ENCODE data around the gene KRTAP4-5.
"Not testable (repeated sequence)": the region's sequence is repeated elsewhere in the genome, so short reads cannot be mapped to it uniquely, and the experiment has no call there.

The KRTAP4-5 gene

DNA sequence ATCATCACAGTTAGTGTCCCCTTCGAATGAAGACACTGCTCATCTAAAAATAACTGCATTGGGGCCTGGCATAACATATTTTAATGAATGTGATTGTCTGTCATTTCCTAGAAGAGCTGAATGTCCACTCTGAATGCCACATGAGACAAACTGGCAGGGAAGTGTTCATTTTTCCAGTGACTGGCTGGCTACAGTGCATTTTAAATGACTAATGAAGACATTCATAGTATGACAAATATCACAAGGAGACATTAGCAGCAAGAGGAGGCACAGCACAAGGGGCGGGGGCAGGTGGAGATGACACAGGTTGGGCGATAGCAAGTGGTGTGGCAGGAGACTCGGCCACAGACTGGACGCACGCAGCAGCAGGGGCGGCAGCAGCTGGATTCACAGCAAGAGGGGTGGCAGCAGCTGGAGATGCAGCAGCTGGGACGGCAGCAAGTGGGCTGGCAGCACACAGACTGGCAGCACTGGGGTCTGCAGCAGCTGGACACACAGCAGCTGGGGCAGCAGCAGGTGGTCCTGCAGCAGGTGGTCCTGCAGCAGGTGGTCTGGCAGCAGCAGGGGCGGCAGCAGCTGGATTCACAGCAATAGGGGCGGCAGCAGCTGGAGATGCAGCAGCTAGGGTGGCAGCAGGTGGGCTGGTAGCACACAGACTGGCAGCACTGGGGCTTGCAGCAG lies 514 bp downstream of the KRTAP4-5 start:
- no CpG with 5 or more reads among the region's 10 CpGs for WGBS (ENCODE audit: insufficient coverage, insufficient read length)
- H3K4me3 ChIP-seq (ENCODE audit: low read length); DNase-seq (ENCODE audit: low read depth, low spot score); H3K4me1 ChIP-seq (ENCODE audit: control insufficient read depth, insufficient read depth, low read length); H3K9me3 ChIP-seq (ENCODE audit: control insufficient read depth, insufficient read depth, low read length); H3K27ac ChIP-seq (ENCODE audit: low read length); H3K36me3 ChIP-seq (ENCODE audit: control insufficient read depth, insufficient read depth, low read length); H3K27me3 ChIP-seq (ENCODE audit: control insufficient read depth, insufficient read depth, low read length): not testable (repeated sequence)

GRCh38 chr17:41147531-41148204 lies 2.0 kb downstream of the KRTAP4-5 start:
- Histone ChIP-seq H3K9me3 (ENCODE audit: control insufficient read depth, insufficient read depth, low read length) (no peaks in the 10 kb centered on the region), H3K27ac (ENCODE audit: low read length) (no peak overlapping the region), H3K36me3 (ENCODE audit: control insufficient read depth, insufficient read depth, low read length) (no peaks in the 10 kb centered on the region), H3K4me3 (ENCODE audit: low read length) (no peak overlapping the region), H3K4me1 (ENCODE audit: control insufficient read depth, insufficient read depth, low read length) (no peaks in the 10 kb centered on the region), H3K27me3 (ENCODE audit: control insufficient read depth, insufficient read depth, low read length) (no peaks in the 10 kb centered on the region)
- no CpG with 5 or more reads among the region's 2 CpGs for WGBS (ENCODE audit: insufficient coverage, insufficient read length)
- DNase-seq (ENCODE audit: low read depth, low spot score) = no peak

- no peaks in the 10 kb centered on the region for H3K27me3 ChIP-seq (ENCODE audit: control insufficient read depth, insufficient read depth, low read length)
- H3K36me3 ChIP-seq (ENCODE audit: control insufficient read depth, insufficient read depth, low read length) = no peaks in the 10 kb centered on the region
- DNase-seq (ENCODE audit: low read depth, low spot score) = no peak
- H3K4me3 ChIP-seq (ENCODE audit: low read length) = no peak overlapping the region
- H3K4me1 ChIP-seq (ENCODE audit: control insufficient read depth, insufficient read depth, low read length) = no peaks in the 10 kb centered on the region
- no peak overlapping the region for H3K27ac ChIP-seq (ENCODE audit: low read length)
- no peaks in the 10 kb centered on the region for H3K9me3 ChIP-seq (ENCODE audit: control insufficient read depth, insufficient read depth, low read length)
- no CpG with 5 or more reads among the region's 2 CpGs for WGBS (ENCODE audit: insufficient coverage, insufficient read length)
These were observed 4.4 kb downstream of the KRTAP4-5 start for GRCh38 chr17:41145261-41145660.

- DNase-seq (ENCODE audit: low read depth, low spot score) = no peak
- no peak overlapping the region for H3K27ac ChIP-seq (ENCODE audit: low read length)
- no peaks in the 10 kb centered on the region for H3K9me3 ChIP-seq (ENCODE audit: control insufficient read depth, insufficient read depth, low read length)
- no peaks in the 10 kb centered on the region for H3K4me1 ChIP-seq (ENCODE audit: control insufficient read depth, insufficient read depth, low read length)
- H3K27me3 ChIP-seq (ENCODE audit: control insufficient read depth, insufficient read depth, low read length) = no peaks in the 10 kb centered on the region
- no peaks in the 10 kb centered on the region for H3K36me3 ChIP-seq (ENCODE audit: control insufficient read depth, insufficient read depth, low read length)
- no peak overlapping the region for H3K4me3 ChIP-seq (ENCODE audit: low read length)
- WGBS (ENCODE audit: insufficient coverage, insufficient read length) = no CpG with 5 or more reads among the region's 1 CpG
These were observed 4.8 kb downstream of the KRTAP4-5 start for GRCh38 chr17:41144846-41145245.

GRCh38 chr17:41141361-41141760 lies 8.3 kb downstream of the KRTAP4-5 start:
- Histone ChIP-seq H3K9me3 (ENCODE audit: control insufficient read depth, insufficient read depth, low read length) (no peaks in the 10 kb centered on the region), H3K4me3 (ENCODE audit: low read length) (no peak overlapping the region), H3K36me3 (ENCODE audit: control insufficient read depth, insufficient read depth, low read length) (no peaks in the 10 kb centered on the region), H3K4me1 (ENCODE audit: control insufficient read depth, insufficient read depth, low read length) (no peaks in the 10 kb centered on the region), H3K27ac (ENCODE audit: low read length) (no peak overlapping the region), H3K27me3 (ENCODE audit: control insufficient read depth, insufficient read depth, low read length) (no peaks in the 10 kb centered on the region)
- no peak for DNase-seq (ENCODE audit: low read depth, low spot score)

DNA sequence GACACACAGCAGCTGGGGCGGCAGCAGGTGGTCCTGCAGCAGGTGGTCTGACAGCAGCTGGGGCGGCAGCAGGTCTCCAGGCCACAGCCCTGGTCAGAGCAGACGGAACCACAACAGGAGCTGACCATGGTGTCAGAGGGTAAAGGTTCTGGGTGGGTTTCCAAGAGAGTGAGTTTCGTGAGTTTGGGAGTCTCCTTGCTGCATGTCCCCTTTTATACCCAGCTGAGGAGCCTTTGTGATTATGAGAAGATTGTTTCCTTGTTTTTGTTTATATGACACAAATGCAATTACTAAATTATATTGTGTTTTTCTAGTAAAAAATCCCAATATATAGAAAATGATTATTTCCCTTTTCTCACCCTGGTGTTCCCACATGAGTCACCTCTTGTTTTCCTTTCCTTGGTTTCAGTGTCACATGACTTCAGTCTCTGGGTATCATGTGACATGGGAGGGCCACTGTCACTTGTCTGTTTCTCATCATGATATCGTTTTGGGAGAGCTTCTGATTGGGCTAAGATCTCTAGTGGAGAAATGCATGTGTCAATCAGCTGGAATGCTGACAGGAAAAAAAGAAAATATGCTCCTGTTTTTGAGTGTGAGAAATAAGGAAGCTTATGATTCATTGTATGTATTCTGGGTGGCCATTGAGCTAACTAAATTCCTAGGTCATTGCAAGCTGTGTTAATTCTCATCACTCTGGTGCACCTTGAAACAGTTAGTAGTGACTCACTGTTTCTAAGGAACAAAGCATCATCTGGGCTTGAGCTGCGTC lies 9.1 kb downstream of the KRTAP4-5 start, which contains the start of gene KRTAP4-6:
TSS of gene KRTAP4-6 (minus strand) at position 185 of the 772 bp plus-strand sequence. CDS start at position 128, 57 bp downstream.
- H3K4me1 ChIP-seq (ENCODE audit: control insufficient read depth, insufficient read depth, low read length) = no peaks in the 10 kb centered on the region
- H3K27me3 ChIP-seq (ENCODE audit: control insufficient read depth, insufficient read depth, low read length) = no peaks in the 10 kb centered on the region
- no peak within 1 kb of the TSS for H3K27ac ChIP-seq (ENCODE audit: low read length)
- no CpG with 5 or more reads among the region's 6 CpGs for WGBS (ENCODE audit: insufficient coverage, insufficient read length)
- DNase-seq (ENCODE audit: low read depth, low spot score) = no peak
- H3K4me3 ChIP-seq (ENCODE audit: low read length) = no peak within 1 kb of the TSS
- H3K36me3 ChIP-seq (ENCODE audit: control insufficient read depth, insufficient read depth, low read length) = no peaks in the 10 kb centered on the region
- no peaks in the 10 kb centered on the region for H3K9me3 ChIP-seq (ENCODE audit: control insufficient read depth, insufficient read depth, low read length)

GRCh38 chr17:41139865-41140264 lies 9.8 kb downstream of the KRTAP4-5 start:
- not testable (repeated sequence) for H3K9me3 ChIP-seq (ENCODE audit: control insufficient read depth, insufficient read depth, low read length); H3K27me3 ChIP-seq (ENCODE audit: control insufficient read depth, insufficient read depth, low read length); H3K27ac ChIP-seq (ENCODE audit: low read length); H3K4me1 ChIP-seq (ENCODE audit: control insufficient read depth, insufficient read depth, low read length); DNase-seq (ENCODE audit: low read depth, low spot score); H3K4me3 ChIP-seq (ENCODE audit: low read length); H3K36me3 ChIP-seq (ENCODE audit: control insufficient read depth, insufficient read depth, low read length)
- WGBS (ENCODE audit: insufficient coverage, insufficient read length) = no CpG with 5 or more reads among the region's 12 CpGs

- H3K9me3 ChIP-seq (ENCODE audit: control insufficient read depth, insufficient read depth, low read length) = no peaks in the 10 kb centered on the region
- WGBS (ENCODE audit: insufficient coverage, insufficient read length) = no CpG with 5 or more reads among the region's 2 CpGs
- H3K4me3 ChIP-seq (ENCODE audit: low read length) = no peak overlapping the region
- no peaks in the 10 kb centered on the region for H3K27me3 ChIP-seq (ENCODE audit: control insufficient read depth, insufficient read depth, low read length)
- H3K4me1 ChIP-seq (ENCODE audit: control insufficient read depth, insufficient read depth, low read length) = no peaks in the 10 kb centered on the region
- no peak overlapping the region for H3K27ac ChIP-seq (ENCODE audit: low read length)
- no peaks in the 10 kb centered on the region for H3K36me3 ChIP-seq (ENCODE audit: control insufficient read depth, insufficient read depth, low read length)
- no peak for DNase-seq (ENCODE audit: low read depth, low spot score)
These were observed 15.5 kb downstream of the KRTAP4-5 start for GRCh38 chr17:41133880-41134735.

GRCh38 chr17:41131979-41132378 lies 17.6 kb downstream of the KRTAP4-5 start:
- H3K4me3 ChIP-seq (ENCODE audit: low read length) = no peak overlapping the region
- no peak overlapping the region for H3K27ac ChIP-seq (ENCODE audit: low read length)
- H3K4me1 ChIP-seq (ENCODE audit: control insufficient read depth, insufficient read depth, low read length) = no peaks in the 10 kb centered on the region
- no peak for DNase-seq (ENCODE audit: low read depth, low spot score)
- no peaks in the 10 kb centered on the region for H3K9me3 ChIP-seq (ENCODE audit: control insufficient read depth, insufficient read depth, low read length)
- no peaks in the 10 kb centered on the region for H3K36me3 ChIP-seq (ENCODE audit: control insufficient read depth, insufficient read depth, low read length)
- WGBS (ENCODE audit: insufficient coverage, insufficient read length) = no CpG with 5 or more reads among the region's 3 CpGs
- no peaks in the 10 kb centered on the region for H3K27me3 ChIP-seq (ENCODE audit: control insufficient read depth, insufficient read depth, low read length)

- no peak overlapping the region for H3K4me3 ChIP-seq (ENCODE audit: low read length)
- WGBS (ENCODE audit: insufficient coverage, insufficient read length) = no CpG with 5 or more reads among the region's 1 CpG
- no peak for DNase-seq (ENCODE audit: low read depth, low spot score)
- H3K27ac ChIP-seq (ENCODE audit: low read length) = no peak overlapping the region
- no peaks in the 10 kb centered on the region for H3K9me3 ChIP-seq (ENCODE audit: control insufficient read depth, insufficient read depth, low read length)
- no peaks in the 10 kb centered on the region for H3K27me3 ChIP-seq (ENCODE audit: control insufficient read depth, insufficient read depth, low read length)
- H3K36me3 ChIP-seq (ENCODE audit: control insufficient read depth, insufficient read depth, low read length) = no peaks in the 10 kb centered on the region
- H3K4me1 ChIP-seq (ENCODE audit: control insufficient read depth, insufficient read depth, low read length) = no peaks in the 10 kb centered on the region
These were observed 22.3 kb downstream of the KRTAP4-5 start for GRCh38 chr17:41127371-41127770.
